ENCODE results near the gene CHADL. TPM values are rescaled to one million over a fixed set of nuclear protein-coding genes. Genes with fewer than 3 reads are reported as not detected.

Gene CHADL
- total and polyA plus RNA-seq, 2 of the 8 experiments (the other 6 are each of a cell fraction or from before 2014, with no cell fraction given), result 0.78 to 1.4 TPM

- TF ChIP-seq JUN (IDR thresholded peaks at IDR 0.05; ENCODE audit: low read depth, low read length), result no peak
- no peak for TF ChIP-seq CBX5 (IDR thresholded peaks at IDR 0.05; ENCODE audit: low read depth, low read length)
- no peak for TF ChIP-seq RXRA (IDR thresholded peaks at IDR 0.05; ENCODE audit: insufficient read depth, low read depth, low read length)
- TF ChIP-seq PHF8 (conservative IDR thresholded peaks at IDR 0.05; ENCODE audit: low read depth, low read length), result no peak
- peak in 1 of 2 experiments; percentile 31; a peak in 1 of 4 replicates for TF ChIP-seq SIN3A (conservative IDR thresholded peaks at IDR 0.05 in 1 of 2, IDR thresholded peaks at IDR 0.05 in 1 of 2; ENCODE audit: low read depth in 1 of 2, low read length in 2 of 2)
- peak; percentile 33 for TF ChIP-seq KDM4A (IDR thresholded peaks at IDR 0.05; ENCODE audit: low read depth, low read length, severe bottlenecking)
- TF ChIP-seq RAD21 (IDR thresholded peaks at IDR 0.05 in 1 of 2, conservative IDR thresholded peaks at IDR 0.05 in 1 of 2; ENCODE audit: low read depth in 2 of 2, low read length in 2 of 2), result peak; percentile 78 to 86
- no peak for TF ChIP-seq POLR2AphosphoS5 (IDR thresholded peaks at IDR 0.05; ENCODE audit: low read depth, low read length)
- no peak for TF ChIP-seq SAP30 (IDR thresholded peaks at IDR 0.05; ENCODE audit: insufficient read depth, insufficient replicate concordance, low read length)
- no peak for TF ChIP-seq JUND (IDR thresholded peaks at IDR 0.05; ENCODE audit: low read length)
- no peak for TF ChIP-seq SP4 (IDR thresholded peaks at IDR 0.05; ENCODE audit: low read length)
- TF ChIP-seq GTF2F1 (IDR thresholded peaks at IDR 0.05; ENCODE audit: borderline replicate concordance, low read depth, low read length), result no peak
- TF ChIP-seq POU5F1 (IDR thresholded peaks at IDR 0.05; ENCODE audit: low read depth, low read length), result no peak
- no peak for TF ChIP-seq BCL11A (IDR thresholded peaks at IDR 0.05; ENCODE audit: low read depth in 2 of 2, low read length in 2 of 2)
- TF ChIP-seq SIRT6 (IDR thresholded peaks at IDR 0.05; ENCODE audit: low read length), result no peak
- no peak for TF ChIP-seq EZH2 (IDR thresholded peaks at IDR 0.05; ENCODE audit: low read depth, low read length, severe bottlenecking)
- TF ChIP-seq ZNF274 (IDR thresholded peaks at IDR 0.05; ENCODE audit: borderline replicate concordance, extremely low read depth, low read length), result no peak
- TF ChIP-seq TEAD4 (IDR thresholded peaks at IDR 0.05; ENCODE audit: low read depth, low read length), result no peak
- no peak for TF ChIP-seq ATF2 (IDR thresholded peaks at IDR 0.05; ENCODE audit: low read length)
- no peak; a peak in 1 of 4 replicates for TF ChIP-seq HDAC2 (IDR thresholded peaks at IDR 0.05; ENCODE audit: borderline replicate concordance in 1 of 2, low read depth in 2 of 2, low read length in 2 of 2)
- no peak for TF ChIP-seq SP1 (IDR thresholded peaks at IDR 0.05; ENCODE audit: low read depth, low read length)
Measured at GRCh38 chr22:41237707-41238569, 2.8 kb downstream of the CHADL start (continued).
